IMR-90 (cell line): ENCODE measurements around the gene LDLRAD4. TPM values are rescaled to one million over a fixed set of nuclear protein-coding genes. Genes with fewer than 3 reads are reported as not detected.
A peak's percentile ranks its signal among the peaks of the same experiment; 100 is the strongest.

Experiments
- ATAC-seq: fragments of 200-7000 bp; cut with Tn5 transposase; 2 replicates; pipeline ENCODE4 v1.9.1; 2020; ENCODE audit warnings: low read depth, mild to moderate bottlenecking, moderate library complexity
- BruUV-seq: library from RNA; stranded (reverse); fragments of 400-500 nt; replicated peaks from 2 replicates; lab custom pipeline; 2021; lab: Mats Ljungman, UMichigan
- CTCF ChIA-PET: fragments of 300-600 bp; formaldehyde crosslinking; extraction: SDS; loops from one replicate; lab custom pipeline; 2021; ENCODE audit warnings: antibody characterized with exemption; lab: Yijun Ruan, JAX
- POLR2A ChIA-PET: fragments of 300-600 bp; sonication (Branson Sonifier 250); formaldehyde crosslinking; loops from one replicate; lab custom pipeline; 2022; ENCODE audit warnings: antibody characterized with exemption; ENCODE audit not compliant: unreplicated experiment; lab: Charles Lee
- DNase-seq: peaks from one replicate; pipeline ENCODE4 v3.0.0; 2013
- H2AFZ ChIP-seq: replicated peaks from 2 replicates; pipeline ENCODE3; 2013; ENCODE audit warnings: low read length, mild to moderate bottlenecking; ENCODE audit not compliant: poor library complexity
- H2AK5ac ChIP-seq: 2 replicates; pipeline ENCODE4 v1.6.1; 2013; ENCODE audit warnings: low read depth, low read length, inconsistent platforms
- H2AK9ac ChIP-seq: replicated peaks from 2 replicates; pipeline ENCODE3; 2013; ENCODE audit warnings: mild to moderate bottlenecking, low read depth, low read length, moderate library complexity; ENCODE audit not compliant: poor library complexity
- H2BK120ac ChIP-seq: 2 replicates; pipeline ENCODE4 v1.6.1; 2013; ENCODE audit warnings: low read depth, low read length, inconsistent platforms
- H2BK15ac ChIP-seq: 3 replicates; pipeline ENCODE4 v1.6.1; 2013; ENCODE audit warnings: low read depth, low read length, inconsistent platforms
- H2BK20ac ChIP-seq: 2 replicates; pipeline ENCODE4 v1.6.1; 2013; ENCODE audit warnings: low read depth, mild to moderate bottlenecking, inconsistent platforms, low read length, moderate library complexity
- H2BK5ac ChIP-seq: 2 replicates; pipeline ENCODE4 v1.6.1; 2013; ENCODE audit warnings: mild to moderate bottlenecking, low read depth, low read length, inconsistent platforms; ENCODE audit not compliant: poor library complexity, severe bottlenecking
- H3K14ac ChIP-seq: replicated peaks from 2 replicates; pipeline ENCODE4 v1.6.1; 2013; ENCODE audit warnings: low read depth, low read length, inconsistent platforms
- H3K18ac ChIP-seq: 2 replicates; pipeline ENCODE4 v1.6.1; 2013; ENCODE audit warnings: low read depth, low read length, control low read depth
- H3K23ac ChIP-seq: 2 replicates; pipeline ENCODE4 v1.6.1; 2013; ENCODE audit warnings: low read depth, low read length, inconsistent platforms
- H3K27ac ChIP-seq: 2 replicates; pipeline ENCODE4 v1.5.1; 2013; ENCODE audit warnings: mild to moderate bottlenecking, control low read depth, low read length; ENCODE audit not compliant: insufficient read depth
- H3K27me3 ChIP-seq: 2 replicates; pipeline ENCODE4 v1.6.1; 2013; ENCODE audit warnings: low read length; ENCODE audit not compliant: control insufficient read depth, insufficient read depth
- H3K36me3 ChIP-seq: 2 replicates; pipeline ENCODE4 v1.6.1; 2013; ENCODE audit warnings: low read length, mixed read lengths; ENCODE audit not compliant: control insufficient read depth, insufficient read depth
- H3K4ac ChIP-seq: 2 replicates; pipeline ENCODE4 v1.6.1; 2013; ENCODE audit warnings: low read depth, low read length, inconsistent platforms
- H3K4me1 ChIP-seq: 2 replicates; pipeline ENCODE4 v1.6.1; 2013; ENCODE audit warnings: low read length, mixed read lengths; ENCODE audit not compliant: control insufficient read depth, insufficient read depth
- H3K4me2 ChIP-seq: 2 replicates; pipeline ENCODE4 v1.6.1; 2013; ENCODE audit warnings: low read depth, mild to moderate bottlenecking, control low read depth, low read length, moderate library complexity
- H3K4me3 ChIP-seq: 2 replicates; pipeline ENCODE4 v1.5.1; 2013; ENCODE audit warnings: low read depth, mild to moderate bottlenecking, control low read depth, low read length, moderate library complexity; ENCODE audit not compliant: insufficient read depth
- H3K56ac ChIP-seq: 2 replicates; pipeline ENCODE4 v1.6.1; 2013; ENCODE audit warnings: low read length, inconsistent platforms; ENCODE audit not compliant: insufficient read depth; ENCODE audit errors: extremely low read depth
- H3K79me1 ChIP-seq, 2 experiments: 2 replicates each; pipeline ENCODE4 v1.6.1; 2013; ENCODE audit warnings: low read length in 2 of 2, inconsistent platforms in 1 of 2, low read depth in 1 of 2
- H3K9ac ChIP-seq: 2 replicates; pipeline ENCODE4 v1.6.1; 2013; ENCODE audit warnings: low read depth, low read length, control low read depth
- H3K9me1 ChIP-seq: 2 replicates; pipeline ENCODE4 v1.6.1; 2013; ENCODE audit warnings: low read length, inconsistent platforms; ENCODE audit not compliant: insufficient read depth
- H3K9me3 ChIP-seq: 2 replicates; pipeline ENCODE4 v1.6.1; 2013; ENCODE audit warnings: low read length; ENCODE audit not compliant: control insufficient read depth, insufficient read depth
- H4K20me1 ChIP-seq: 2 replicates; pipeline ENCODE4 v1.6.1; 2013; ENCODE audit warnings: low read length, inconsistent platforms; ENCODE audit not compliant: insufficient read depth
- H4K5ac ChIP-seq: 2 replicates; pipeline ENCODE4 v1.6.1; 2013; ENCODE audit warnings: mild to moderate bottlenecking, low read depth, low read length, control low read depth
- H4K8ac ChIP-seq, 2 experiments: 2 replicates each; pipeline ENCODE4 v1.6.1; 2013; ENCODE audit warnings: low read depth in 2 of 2, low read length in 2 of 2, control low read depth in 1 of 2, inconsistent platforms in 1 of 2
- H4K91ac ChIP-seq: 2 replicates; pipeline ENCODE4 v1.6.1; 2013; ENCODE audit warnings: low read depth, low read length, inconsistent platforms; ENCODE audit not compliant: insufficient read depth
- CEBPB ChIP-seq: IDR thresholded peaks from 2 replicates; pipeline ENCODE4 v1.6.1; 2012; ENCODE audit warnings: low read depth, low read length, improper control_type of control experiment
- CHD1 ChIP-seq: IDR thresholded peaks from 2 replicates; pipeline ENCODE4 v1.6.1; 2012; ENCODE audit warnings: low read depth, low read length, improper control_type of control experiment
- FOS ChIP-seq: fragments of 150-350 bp; IDR thresholded peaks from 2 replicates; pipeline ENCODE4 v1.6.1; 2016; ENCODE audit warnings: low read depth, low read length
- NFE2L2 ChIP-seq: fragments of 150-350 bp; IDR thresholded peaks from 2 replicates; pipeline ENCODE4 v1.6.1; 2016; ENCODE audit warnings: low read depth, mild to moderate bottlenecking, low read length
- POLR2A ChIP-seq: IDR thresholded peaks from 2 replicates; pipeline ENCODE4 v1.6.1; 2012; ENCODE audit warnings: mild to moderate bottlenecking, low read depth, low read length
- RAD21 ChIP-seq: IDR thresholded peaks from 2 replicates; pipeline ENCODE4 v1.6.1; 2012; ENCODE audit warnings: low read length, improper control_type of control experiment
- RCOR1 ChIP-seq: IDR thresholded peaks from 2 replicates; pipeline ENCODE4 v1.6.1; 2012; ENCODE audit warnings: mild to moderate bottlenecking, low read length, improper control_type of control experiment; ENCODE audit not compliant: insufficient replicate concordance
- RFX5 ChIP-seq: IDR thresholded peaks from 2 replicates; pipeline ENCODE4 v1.8.0; 2012; ENCODE audit warnings: low read depth, mild to moderate bottlenecking, low read length, moderate library complexity
- WGBS, 2 experiments: methylation state at CpG; one replicate each; pipeline versions ENCODE4 v1.1.5 to v1.1.7; 2013; ENCODE audit warnings: missing lambda C conversion rate in 2 of 2; ENCODE audit not compliant: insufficient read length in 1 of 2; ENCODE audit errors: extremely low coverage in 2 of 2; 5-methylcytosine and 5-hydroxymethylcytosine counted together
- dilution Hi-C: fragments of 300-500 bp; cut with HindIII; formaldehyde crosslinking; loops from one replicate; pipeline ENCODE4 v1.14.3; 2018; ENCODE audit warnings: low sequenced_read_pairs; ENCODE audit not compliant: unreplicated experiment
- in situ Hi-C: fragments of 300-500 bp; cut with MboI; formaldehyde crosslinking; loops from 3 replicates; pipeline ENCODE4 v1.14.3; 2019; ENCODE audit warnings: low sequenced_read_pairs, inconsistent platforms, mixed read lengths
- intact Hi-C: fragments of 100-400 bp; cut with micrococcal nuclease; formaldehyde crosslinking; loops from 2 replicates; pipeline ENCODE4 v1.10.0; 2022
- polyA plus RNA-seq, 3 experiments: library from polyadenylated mRNA; depleted of rRNA; stranded (reverse); fragments of >200 nt; gene quantifications; 2 replicates each; pipeline ENCODE4 v1.2.3, GENCODE V29; 2012; ENCODE audit warnings: low replicate concordance in 1 of 3
- total RNA-seq: library from RNA; depleted of rRNA; stranded (reverse); fragments of >200 nt; gene quantifications from 2 replicates; pipeline ENCODE4 v1.2.3, GENCODE V29; 2012
- TF ChIP-seq, protein P1 (sequence below): conservative IDR thresholded peaks from 2 replicates; pipeline ENCODE4 v1.5.1; 2012; ENCODE audit warnings: mild to moderate bottlenecking, low read depth, low read length, improper control_type of control experiment

LDLRAD4 gene
- total and polyA plus RNA-seq, 2 of the 4 experiments (the other 2 are of a cell fraction) = not detected

GRCh38 chr18:13379930-13380690 is 161.6 kb downstream of the LDLRAD4 start:
- no peak for ATAC-seq
- POLR2A ChIA-PET = no interaction called here
- intact Hi-C loops = loop anchor here (5.0 kb wide), 1 partner anchor 127 kb away; no protein-coding TSS in a partner anchor

More at GRCh38 chr18:13379930-13380690, 161.6 kb downstream of the LDLRAD4 start:
- CTCF ChIA-PET = no interaction called here
- H3K4ac ChIP-seq = no peak overlapping the region
- H2BK5ac ChIP-seq = no peak overlapping the region
- H3K9ac ChIP-seq = no peak overlapping the region
- H3K36me3 ChIP-seq = no peaks in the 10 kb centered on the region
- H3K27ac ChIP-seq = no peak overlapping the region
- H2AFZ ChIP-seq = peak overlapping the region; percentile 19
- H3K9me3 ChIP-seq = no peaks in the 10 kb centered on the region
- no peak overlapping the region for H3K56ac ChIP-seq
- DNase-seq = no peak
- H2BK15ac ChIP-seq = no peak overlapping the region
- H3K14ac ChIP-seq = no peak overlapping the region
- H2AK5ac ChIP-seq = no peak overlapping the region
- no CpG with 5 or more reads among the region's 18 CpGs for WGBS, 2 experiments
- no peaks in the 10 kb centered on the region for H3K79me1 ChIP-seq
- H2BK120ac ChIP-seq = no peak overlapping the region
- no peak overlapping the region for H4K91ac ChIP-seq
- H3K9me1 ChIP-seq = no peaks in the 10 kb centered on the region
- no peak overlapping the region for H3K4me3 ChIP-seq
- no peak overlapping the region for H2AK9ac ChIP-seq
- H3K4me2 ChIP-seq = no peak overlapping the region
- H3K4me1 ChIP-seq = no peaks in the 10 kb centered on the region
- in situ Hi-C loops = no loop called here
- H4K20me1 ChIP-seq = no peaks in the 10 kb centered on the region
- BruUV-seq = no TSS peak
- dilution Hi-C loops = no loop called here
- no peak overlapping the region for H3K18ac ChIP-seq
- no peak overlapping the region for H2BK20ac ChIP-seq
- H3K27me3 ChIP-seq = no peaks in the 10 kb centered on the region; the same call in 1 of the 2 replicates
- H3K23ac ChIP-seq = no peak overlapping the region
- TF ChIP-seq, protein P1, sequence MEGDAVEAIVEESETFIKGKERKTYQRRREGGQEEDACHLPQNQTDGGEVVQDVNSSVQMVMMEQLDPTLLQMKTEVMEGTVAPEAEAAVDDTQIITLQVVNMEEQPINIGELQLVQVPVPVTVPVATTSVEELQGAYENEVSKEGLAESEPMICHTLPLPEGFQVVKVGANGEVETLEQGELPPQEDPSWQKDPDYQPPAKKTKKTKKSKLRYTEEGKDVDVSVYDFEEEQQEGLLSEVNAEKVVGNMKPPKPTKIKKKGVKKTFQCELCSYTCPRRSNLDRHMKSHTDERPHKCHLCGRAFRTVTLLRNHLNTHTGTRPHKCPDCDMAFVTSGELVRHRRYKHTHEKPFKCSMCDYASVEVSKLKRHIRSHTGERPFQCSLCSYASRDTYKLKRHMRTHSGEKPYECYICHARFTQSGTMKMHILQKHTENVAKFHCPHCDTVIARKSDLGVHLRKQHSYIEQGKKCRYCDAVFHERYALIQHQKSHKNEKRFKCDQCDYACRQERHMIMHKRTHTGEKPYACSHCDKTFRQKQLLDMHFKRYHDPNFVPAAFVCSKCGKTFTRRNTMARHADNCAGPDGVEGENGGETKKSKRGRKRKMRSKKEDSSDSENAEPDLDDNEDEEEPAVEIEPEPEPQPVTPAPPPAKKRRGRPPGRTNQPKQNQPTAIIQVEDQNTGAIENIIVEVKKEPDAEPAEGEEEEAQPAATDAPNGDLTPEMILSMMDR = no peak
- TF ChIP-seq RAD21 = no peak
- no peak for TF ChIP-seq FOS
- TF ChIP-seq RCOR1 = no peak
- no peak for TF ChIP-seq NFE2L2
- TF ChIP-seq CEBPB = no peak
- TF ChIP-seq POLR2A = no peak
- no peak for TF ChIP-seq RFX5
- no peak for TF ChIP-seq CHD1
- H4K8ac ChIP-seq = no peak overlapping the region
- no peak overlapping the region for H4K5ac ChIP-seq
